HTR-8/SVneo (cell line): ENCODE data around the gene TPBG.

Source experiments
- DNase-seq: peaks from one replicate; pipeline ENCODE4 v3.0.0; 2011; ENCODE audit warnings: low spot score, mixed read lengths; ENCODE audit not compliant: insufficient read length
- FAIRE-seq: peaks from 2 replicates; lab custom pipeline; 2011; peaks lifted over from hg19 to GRCh38; lab: Jason Lieb, UNC

Gene TPBG, protein sequence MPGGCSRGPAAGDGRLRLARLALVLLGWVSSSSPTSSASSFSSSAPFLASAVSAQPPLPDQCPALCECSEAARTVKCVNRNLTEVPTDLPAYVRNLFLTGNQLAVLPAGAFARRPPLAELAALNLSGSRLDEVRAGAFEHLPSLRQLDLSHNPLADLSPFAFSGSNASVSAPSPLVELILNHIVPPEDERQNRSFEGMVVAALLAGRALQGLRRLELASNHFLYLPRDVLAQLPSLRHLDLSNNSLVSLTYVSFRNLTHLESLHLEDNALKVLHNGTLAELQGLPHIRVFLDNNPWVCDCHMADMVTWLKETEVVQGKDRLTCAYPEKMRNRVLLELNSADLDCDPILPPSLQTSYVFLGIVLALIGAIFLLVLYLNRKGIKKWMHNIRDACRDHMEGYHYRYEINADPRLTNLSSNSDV

DNA sequence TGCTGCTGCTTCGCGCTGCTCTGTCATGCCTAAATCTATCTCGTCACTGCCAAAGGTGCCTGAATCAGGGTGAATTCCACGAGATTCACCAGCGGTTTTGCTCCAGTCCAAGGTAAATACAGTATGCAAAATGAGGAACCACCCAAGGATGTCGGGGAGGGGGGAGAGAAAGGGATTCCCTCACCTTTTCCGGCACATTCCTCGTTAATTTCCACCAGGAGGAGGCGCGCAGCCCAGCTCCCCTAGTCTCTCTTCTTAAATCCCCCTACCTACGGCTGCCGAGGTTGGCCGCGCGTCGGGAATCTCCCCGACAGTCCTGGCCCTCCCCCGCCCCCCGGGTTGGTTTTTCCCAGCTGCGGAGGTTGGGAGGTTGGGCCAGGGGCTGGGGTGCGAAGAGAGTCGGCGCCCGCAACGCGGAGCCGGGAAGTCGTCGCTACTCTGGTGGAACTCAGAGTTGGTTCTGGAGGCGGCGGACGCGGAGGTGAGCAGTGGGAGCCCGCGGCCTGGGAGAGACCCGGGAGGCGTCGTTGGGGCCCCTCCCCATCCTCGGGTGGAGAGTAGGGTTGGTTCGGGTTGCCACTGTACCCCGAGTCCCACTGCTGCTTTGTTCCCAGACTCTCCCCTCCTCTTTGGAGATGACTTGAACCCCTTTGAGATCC lies at the start of gene TPBG:
TSS of gene TPBG (plus strand) at position 390 of the 659 bp plus-strand sequence. CDS start 1,145 bp downstream, outside the sequence.
- DNase-seq, result peak; percentile 44

DNA sequence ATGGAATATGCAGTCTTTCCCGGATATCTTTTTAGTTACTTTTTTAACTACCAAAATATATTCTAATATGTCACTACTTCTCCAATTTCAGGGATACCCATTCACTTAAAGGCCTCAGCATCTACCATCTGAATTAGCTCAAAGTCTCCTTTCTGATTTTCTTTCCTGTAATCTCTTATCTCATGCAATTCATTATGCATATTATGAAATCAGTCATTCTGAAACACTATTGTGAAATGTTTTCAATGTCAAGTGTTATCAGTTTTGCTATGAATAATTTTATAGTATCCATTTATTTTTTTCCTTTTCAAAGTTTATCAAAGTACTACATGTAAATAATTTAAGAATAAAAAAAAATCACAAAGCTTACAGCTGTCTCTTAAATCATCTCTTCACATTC lies 41.2 kb upstream of the TPBG start:
- DNase-seq (no peak), FAIRE-seq (no peak)

More for the DNA sequence above, at the start of gene TPBG:
- FAIRE-seq, result no peak

DNA sequence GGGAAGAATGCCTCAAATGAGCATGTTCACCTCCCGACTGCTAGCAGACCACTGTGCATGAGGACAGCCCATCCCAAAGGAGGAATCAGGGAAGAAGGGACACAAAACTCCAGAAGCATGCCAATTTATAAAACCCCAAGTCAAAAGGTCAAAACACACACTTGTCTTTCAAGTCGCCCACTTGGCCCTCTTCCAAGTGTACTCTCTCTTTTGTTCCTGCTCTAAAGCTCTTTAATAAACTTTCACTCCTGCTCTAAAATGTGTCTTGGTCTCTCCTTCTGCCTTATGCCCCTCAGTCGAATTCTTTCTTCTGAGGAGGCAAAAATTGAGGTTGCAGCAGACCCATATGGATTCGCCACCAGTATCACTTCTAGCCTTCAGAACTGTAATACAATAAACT lies 33.9 kb upstream of the TPBG start:
- FAIRE-seq, result no peak
- DNase-seq, result no peak

GRCh38 chr6:82330171-82330804 lies 33.3 kb upstream of the TPBG start:
- FAIRE-seq (no peak), DNase-seq (no peak)

DNA sequence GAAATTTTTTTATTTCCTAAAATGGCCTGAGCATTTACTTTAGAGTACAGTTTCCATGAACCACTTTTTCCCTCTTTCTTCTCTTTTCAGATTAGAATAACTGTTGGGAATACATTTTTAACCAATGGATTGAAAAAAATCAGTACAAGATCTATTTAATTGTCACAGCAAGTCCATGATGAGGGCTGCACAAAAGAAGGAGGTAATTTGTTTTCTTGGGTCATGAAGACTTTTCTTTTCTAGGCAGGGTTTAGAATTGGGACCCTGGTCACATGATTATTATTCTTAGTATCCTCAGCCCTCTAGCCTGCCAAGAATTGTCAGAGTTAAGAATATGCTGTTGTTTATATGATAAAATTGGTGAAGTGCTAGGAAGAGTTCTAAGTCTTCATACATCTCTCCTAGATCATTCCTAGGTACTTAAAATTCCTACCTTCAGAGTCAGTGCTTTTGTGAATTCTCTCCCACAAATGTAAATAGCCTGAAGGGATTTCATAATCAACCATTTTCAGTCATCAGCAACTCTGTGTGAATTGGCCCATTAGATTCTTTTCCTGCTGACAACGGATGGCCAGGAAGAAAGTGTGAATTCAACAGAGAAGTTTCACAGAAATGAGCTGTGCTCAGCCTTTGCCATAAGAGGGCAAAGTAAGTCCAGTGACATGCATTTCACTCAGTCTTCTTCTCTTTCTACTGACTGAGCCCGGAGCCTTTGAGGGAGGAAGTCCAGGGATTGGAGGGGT lies 32.4 kb upstream of the TPBG start:
- DNase-seq (peak; percentile 17), FAIRE-seq (no peak)

DNA sequence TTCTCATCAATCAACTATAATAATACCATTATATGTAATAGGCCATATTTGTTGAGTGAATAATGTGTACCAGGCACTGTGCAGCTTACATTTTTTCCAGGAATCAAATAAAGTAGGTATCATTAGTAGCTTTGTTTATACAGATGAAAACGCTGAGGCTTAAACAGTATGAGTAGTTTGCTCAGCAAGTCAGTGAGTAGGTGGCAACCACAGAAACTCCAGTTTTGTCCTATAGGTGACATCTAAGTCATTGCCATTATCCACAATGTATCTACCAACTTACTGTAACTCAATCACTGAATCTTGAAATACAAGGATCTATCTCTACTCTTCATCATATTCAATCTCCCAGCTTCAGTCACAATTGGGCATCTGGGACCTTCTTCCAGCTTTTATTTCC lies 29.8 kb upstream of the TPBG start:
- no peak for DNase-seq
- FAIRE-seq, result no peak

GRCh38 chr6:82337688-82338257 lies 25.8 kb upstream of the TPBG start:
- DNase-seq (no peak), FAIRE-seq (no peak)

- no peak for FAIRE-seq
These were observed 15.5 kb upstream of the TPBG start for GRCh38 chr6:82348130-82348529.

DNA sequence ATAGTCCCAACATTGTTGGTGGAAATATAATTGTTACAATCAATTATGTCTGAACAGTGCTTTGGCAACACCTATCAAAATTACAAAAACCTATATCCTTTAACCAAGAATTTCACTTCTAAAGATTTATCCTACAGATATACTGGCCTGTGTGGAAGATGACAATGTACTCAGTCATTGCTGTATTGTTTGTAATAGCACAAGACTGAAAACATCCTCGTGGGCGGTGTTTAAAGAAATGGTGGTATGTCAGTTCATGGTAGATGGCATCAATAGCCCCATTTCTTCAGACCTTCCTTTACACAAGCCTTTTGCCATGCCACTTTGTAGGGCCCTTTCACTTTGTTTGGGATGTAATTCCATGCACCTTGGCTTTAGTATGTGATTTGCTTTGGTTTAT lies 9.8 kb upstream of the TPBG start:
- FAIRE-seq, result peak; percentile 16
- no peak for DNase-seq

More at GRCh38 chr6:82348130-82348529, 15.5 kb upstream of the TPBG start:
- DNase-seq, result no peak

- DNase-seq (no peak), FAIRE-seq (no peak)
These were observed 3.1 kb upstream of the TPBG start for GRCh38 chr6:82360552-82360951.

DNA sequence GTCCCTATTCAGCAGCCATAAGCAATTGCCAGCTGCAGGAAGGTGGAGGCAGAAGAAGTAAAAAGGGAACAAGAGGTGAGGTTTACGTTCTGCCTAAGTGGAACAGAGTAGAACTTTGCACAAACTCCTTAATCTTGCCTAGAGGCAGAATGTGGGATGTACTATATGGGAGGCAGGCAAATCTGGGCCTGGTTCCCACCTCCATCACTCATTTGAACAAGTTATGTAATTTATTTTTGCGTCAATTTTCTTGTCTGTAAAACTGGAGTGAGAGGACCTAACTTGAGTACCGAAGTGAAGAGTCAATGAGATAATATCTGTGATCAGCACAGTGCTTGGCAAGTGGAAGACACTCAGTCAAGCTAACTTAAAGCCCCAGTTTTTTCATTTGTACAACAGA lies 2.0 kb upstream of the TPBG start:
- no peak for FAIRE-seq
- DNase-seq, result no peak

- FAIRE-seq (no peak), DNase-seq (no peak)
These were observed 1.5 kb upstream of the TPBG start for GRCh38 chr6:82362144-82362543.

GRCh38 chr6:82362878-82363427 lies 664 bp upstream of the TPBG start:
- FAIRE-seq, result no peak
- no peak for DNase-seq

GRCh38 chr6:82364087-82365015 lies 734 bp downstream of the TPBG start:
- no peak for FAIRE-seq
- DNase-seq, result peak; percentile 44

DNA sequence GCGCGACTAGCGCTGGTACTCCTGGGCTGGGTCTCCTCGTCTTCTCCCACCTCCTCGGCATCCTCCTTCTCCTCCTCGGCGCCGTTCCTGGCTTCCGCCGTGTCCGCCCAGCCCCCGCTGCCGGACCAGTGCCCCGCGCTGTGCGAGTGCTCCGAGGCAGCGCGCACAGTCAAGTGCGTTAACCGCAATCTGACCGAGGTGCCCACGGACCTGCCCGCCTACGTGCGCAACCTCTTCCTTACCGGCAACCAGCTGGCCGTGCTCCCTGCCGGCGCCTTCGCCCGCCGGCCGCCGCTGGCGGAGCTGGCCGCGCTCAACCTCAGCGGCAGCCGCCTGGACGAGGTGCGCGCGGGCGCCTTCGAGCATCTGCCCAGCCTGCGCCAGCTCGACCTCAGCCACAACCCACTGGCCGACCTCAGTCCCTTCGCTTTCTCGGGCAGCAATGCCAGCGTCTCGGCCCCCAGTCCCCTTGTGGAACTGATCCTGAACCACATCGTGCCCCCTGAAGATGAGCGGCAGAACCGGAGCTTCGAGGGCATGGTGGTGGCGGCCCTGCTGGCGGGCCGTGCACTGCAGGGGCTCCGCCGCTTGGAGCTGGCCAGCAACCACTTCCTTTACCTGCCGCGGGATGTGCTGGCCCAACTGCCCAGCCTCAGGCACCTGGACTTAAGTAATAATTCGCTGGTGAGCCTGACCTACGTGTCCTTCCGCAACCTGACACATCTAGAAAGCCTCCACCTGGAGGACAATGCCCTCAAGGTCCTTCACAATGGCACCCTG lies 1.6 kb downstream of the TPBG start:
- FAIRE-seq (peak; percentile 76), DNase-seq (peak; percentile 17)

- DNase-seq, result no peak
- FAIRE-seq, result no peak
These were observed 4.1 kb downstream of the TPBG start for GRCh38 chr6:82367704-82368103.

- FAIRE-seq, result no peak
- DNase-seq, result no peak
These were observed 7.2 kb downstream of the TPBG start for GRCh38 chr6:82370788-82371187.
